ENCODE measurements around the gene GCK.

DNA sequence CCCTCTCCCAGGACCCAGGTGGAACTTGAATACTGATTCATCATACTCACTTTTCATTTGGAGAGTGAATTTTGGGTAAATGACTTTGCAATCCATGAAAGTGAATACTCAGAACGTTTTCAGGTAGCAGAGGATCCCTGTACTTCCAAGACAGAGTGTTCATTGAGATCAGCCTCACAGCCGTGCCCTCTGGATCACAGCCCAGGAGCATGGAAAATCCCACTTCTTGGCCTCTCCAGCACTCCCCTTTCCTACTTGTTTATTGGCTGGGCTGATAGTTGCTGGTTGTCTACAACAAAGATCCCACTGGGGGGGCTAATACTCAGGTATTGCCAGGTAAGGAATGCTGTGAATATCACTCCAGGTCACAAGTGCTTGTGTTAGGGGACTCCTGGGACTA lies 5.9 kb downstream of the GCK start:
- TF ChIP-seq REST (IDR thresholded peaks at IDR 0.05; ENCODE audit: low read depth) (no peak), CREB1 (IDR thresholded peaks at IDR 0.05; ENCODE audit: low read depth) (no peak), MAX (IDR thresholded peaks at IDR 0.05) (no peak)
